Lower leg skin (tissue), 4 donors: Measurements from ENCODE around the gene SLC25A15. TPM values are rescaled to one million over a fixed set of nuclear protein-coding genes. Genes with fewer than 3 reads are reported as not detected.
A peak's percentile ranks its signal among the peaks of the same experiment; 100 is the strongest.

Experiments
- DNase-seq, 2 donors: peaks; one replicate each; pipeline ENCODE4 v3.0.0-alpha.2; 2019; ENCODE audit warnings: low spot score in 2 of 2
- H3K4me3 ChIP-seq: fragments of 200-600 bp; sonication (generic); 2 replicates; pipeline ENCODE4 v1.5.1; 2017; ENCODE audit warnings: mild to moderate bottlenecking, low read depth; ENCODE audit not compliant: poor library complexity, severe bottlenecking
- POLR2A ChIP-seq, 2 donors: fragments of 450-650 bp; IDR thresholded peaks; one replicate each; pipeline ENCODE4 v1.6.1; 2016 to 2017; ENCODE audit warnings: antibody characterized with exemption in 2 of 2, mild to moderate bottlenecking in 1 of 2, moderate library complexity in 1 of 2
- WGBS, 2 donors: methylation state at CpG; one replicate each; pipeline ENCODE4 v1.1.5; 2018; 5-methylcytosine and 5-hydroxymethylcytosine counted together
- intact Hi-C: fragments of 100-400 bp; cut with DNase I; formaldehyde crosslinking; loops from one replicate; pipeline ENCODE4 v1.15.0; 2023; ENCODE audit warnings: low total_unique reads
- total RNA-seq, 4 donors: library from RNA; depleted of rRNA; stranded (reverse); fragments of >200 nt; gene quantifications; one replicate each; pipeline ENCODE4 v1.1.0, GENCODE V29; 2016
- TF ChIP-seq, protein P1 (sequence below), 3 donors: fragments of 450-650 bp; IDR thresholded peaks; one replicate each; pipeline ENCODE4 v1.5.1; 2016; ENCODE audit warnings: antibody characterized with exemption in 3 of 3, mild to moderate bottlenecking in 3 of 3, moderate library complexity in 2 of 3

The SLC25A15 gene
- total RNA-seq, 4 donors from 2014 or later, result 3.7 to 9.1 (median 6.8) TPM

DNA sequence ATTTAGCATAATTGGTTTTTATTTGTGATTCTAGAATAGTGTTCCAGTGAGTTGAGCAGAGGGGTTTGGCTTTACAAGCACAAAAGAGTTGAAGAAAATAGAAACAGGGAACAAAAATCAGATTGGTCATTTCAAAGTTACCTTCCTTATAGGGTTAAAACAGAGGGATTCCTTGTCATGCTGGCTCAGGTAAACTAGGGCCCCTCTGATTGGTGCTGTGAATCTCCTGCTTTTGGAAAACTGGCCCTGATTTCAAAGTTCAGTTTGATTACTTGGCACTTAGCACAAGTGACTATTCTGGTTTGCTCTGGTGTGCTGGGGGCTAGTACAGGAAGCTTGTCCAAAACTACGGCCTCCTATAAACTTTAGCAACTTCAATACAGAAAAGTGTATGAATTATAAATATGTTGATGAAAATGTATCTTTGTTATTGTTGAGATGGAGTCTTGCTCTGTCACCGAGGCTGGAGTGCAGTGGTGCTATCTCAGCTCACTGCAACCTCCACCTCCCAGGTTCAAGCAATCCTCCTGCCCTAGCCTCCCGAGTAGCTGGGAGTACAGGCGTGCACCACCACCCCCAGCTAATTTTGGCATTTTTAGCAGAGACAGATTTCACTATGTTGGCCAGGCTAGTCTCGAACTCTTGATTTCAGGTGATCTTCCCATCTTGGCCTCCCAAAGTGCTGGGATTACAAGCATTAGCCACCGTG, 16.5 kb upstream of the SLC25A15 start:
- 94% methylated on average over 6 of the region's 6 CpGs for WGBS, 2 donors
- TF ChIP-seq POLR2A (IDR thresholded peaks at IDR 0.05), result no peak
- TF ChIP-seq, protein P1, sequence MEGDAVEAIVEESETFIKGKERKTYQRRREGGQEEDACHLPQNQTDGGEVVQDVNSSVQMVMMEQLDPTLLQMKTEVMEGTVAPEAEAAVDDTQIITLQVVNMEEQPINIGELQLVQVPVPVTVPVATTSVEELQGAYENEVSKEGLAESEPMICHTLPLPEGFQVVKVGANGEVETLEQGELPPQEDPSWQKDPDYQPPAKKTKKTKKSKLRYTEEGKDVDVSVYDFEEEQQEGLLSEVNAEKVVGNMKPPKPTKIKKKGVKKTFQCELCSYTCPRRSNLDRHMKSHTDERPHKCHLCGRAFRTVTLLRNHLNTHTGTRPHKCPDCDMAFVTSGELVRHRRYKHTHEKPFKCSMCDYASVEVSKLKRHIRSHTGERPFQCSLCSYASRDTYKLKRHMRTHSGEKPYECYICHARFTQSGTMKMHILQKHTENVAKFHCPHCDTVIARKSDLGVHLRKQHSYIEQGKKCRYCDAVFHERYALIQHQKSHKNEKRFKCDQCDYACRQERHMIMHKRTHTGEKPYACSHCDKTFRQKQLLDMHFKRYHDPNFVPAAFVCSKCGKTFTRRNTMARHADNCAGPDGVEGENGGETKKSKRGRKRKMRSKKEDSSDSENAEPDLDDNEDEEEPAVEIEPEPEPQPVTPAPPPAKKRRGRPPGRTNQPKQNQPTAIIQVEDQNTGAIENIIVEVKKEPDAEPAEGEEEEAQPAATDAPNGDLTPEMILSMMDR (IDR thresholded peaks at IDR 0.05), result no peak
- no peak overlapping the region for H3K4me3 ChIP-seq
- DNase-seq, result no peak
- intact Hi-C loops, result loop anchor here (10.0 kb wide), 1 partner anchor 152 kb away; no protein-coding TSS in a partner anchor

DNA sequence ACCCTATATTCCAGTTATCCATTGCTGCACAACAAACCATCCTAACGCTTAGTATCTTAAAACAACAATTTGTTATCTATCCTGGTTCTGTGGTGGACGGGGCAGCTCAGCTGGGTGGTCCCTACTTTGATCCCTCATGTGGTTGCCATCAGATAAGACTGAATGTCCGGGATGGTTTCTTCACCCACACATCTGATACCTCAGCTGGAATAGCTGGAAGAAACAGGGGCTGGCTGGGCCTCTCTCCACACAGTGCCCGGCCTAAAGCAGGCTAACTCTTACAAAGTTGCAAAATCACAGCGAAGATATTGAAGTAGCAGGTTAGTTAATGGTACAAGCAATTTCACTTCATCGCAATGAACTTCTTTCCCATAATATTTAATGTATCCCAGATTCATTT, 14.7 kb upstream of the SLC25A15 start:
- TF ChIP-seq, protein P1 (IDR thresholded peaks at IDR 0.05), result no peak
- TF ChIP-seq POLR2A (IDR thresholded peaks at IDR 0.05), result no peak
- WGBS, 2 donors, result 81 to 85% methylated on average over 6 of the region's 6 CpGs
- no peak for DNase-seq
- no peak overlapping the region for H3K4me3 ChIP-seq
- intact Hi-C loops, result loop anchor here (10.0 kb wide), 1 partner anchor 150 kb away; no protein-coding TSS in a partner anchor

DNA sequence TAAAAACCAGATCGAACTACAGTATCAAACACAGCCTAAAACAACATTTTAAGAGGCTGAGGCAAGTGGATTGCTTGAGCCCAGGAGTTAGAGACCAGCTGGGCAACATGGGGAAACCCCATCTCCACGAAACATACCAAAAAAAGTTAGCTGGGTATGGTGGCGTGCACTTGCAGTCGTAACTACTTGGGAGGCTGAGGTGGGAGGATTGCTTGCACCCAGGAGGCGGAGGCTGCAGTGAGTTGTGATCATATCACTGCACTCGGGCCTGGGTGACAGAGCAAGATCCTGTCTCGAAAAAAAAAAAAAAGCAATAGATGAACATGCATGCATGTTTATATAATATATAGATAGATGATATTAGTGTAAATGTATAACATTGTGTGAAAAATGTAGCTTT, 13.2 kb upstream of the SLC25A15 start:
- intact Hi-C loops, result loop anchor here (10.0 kb wide), 1 partner anchor 149 kb away; no protein-coding TSS in a partner anchor
- no peak overlapping the region for H3K4me3 ChIP-seq
- 63 to 87% methylated on average over 7 of the region's 7 CpGs for WGBS, 2 donors
- TF ChIP-seq, protein P1 (IDR thresholded peaks at IDR 0.05), result no peak
- TF ChIP-seq POLR2A (IDR thresholded peaks at IDR 0.05), result no peak
- no peak for DNase-seq

DNA sequence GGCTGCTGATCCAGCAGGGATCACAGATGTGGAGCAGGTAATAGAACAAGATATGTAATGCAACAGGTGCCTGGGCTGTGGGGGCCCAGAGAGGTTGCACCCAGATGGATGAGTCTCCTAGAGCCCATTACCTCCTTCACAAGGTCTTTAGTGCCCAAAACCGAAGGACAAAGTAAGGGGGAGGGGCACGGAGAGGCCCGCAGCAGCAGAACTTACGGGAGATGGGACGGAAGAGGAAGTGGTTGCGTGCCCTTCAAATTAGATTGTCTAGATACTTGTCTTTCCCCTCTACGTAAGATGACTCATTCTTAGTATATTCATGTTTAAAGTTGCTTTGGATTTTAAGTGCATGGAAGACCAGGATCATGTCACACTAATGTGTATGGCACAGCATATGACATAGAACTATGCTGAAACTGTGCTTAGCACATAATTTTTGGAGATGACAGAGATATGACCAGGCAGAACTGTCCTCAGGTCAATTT, 12.7 kb upstream of the SLC25A15 start:
- TF ChIP-seq POLR2A (IDR thresholded peaks at IDR 0.05), result no peak
- TF ChIP-seq, protein P1 (IDR thresholded peaks at IDR 0.05), result no peak
- intact Hi-C loops, result loop anchor here (10.0 kb wide), 1 partner anchor 148 kb away; no protein-coding TSS in a partner anchor
- 31 to 44% methylated on average over 7 of the region's 7 CpGs for WGBS, 2 donors
- no peak for DNase-seq
- H3K4me3 ChIP-seq, result no peak overlapping the region

DNA sequence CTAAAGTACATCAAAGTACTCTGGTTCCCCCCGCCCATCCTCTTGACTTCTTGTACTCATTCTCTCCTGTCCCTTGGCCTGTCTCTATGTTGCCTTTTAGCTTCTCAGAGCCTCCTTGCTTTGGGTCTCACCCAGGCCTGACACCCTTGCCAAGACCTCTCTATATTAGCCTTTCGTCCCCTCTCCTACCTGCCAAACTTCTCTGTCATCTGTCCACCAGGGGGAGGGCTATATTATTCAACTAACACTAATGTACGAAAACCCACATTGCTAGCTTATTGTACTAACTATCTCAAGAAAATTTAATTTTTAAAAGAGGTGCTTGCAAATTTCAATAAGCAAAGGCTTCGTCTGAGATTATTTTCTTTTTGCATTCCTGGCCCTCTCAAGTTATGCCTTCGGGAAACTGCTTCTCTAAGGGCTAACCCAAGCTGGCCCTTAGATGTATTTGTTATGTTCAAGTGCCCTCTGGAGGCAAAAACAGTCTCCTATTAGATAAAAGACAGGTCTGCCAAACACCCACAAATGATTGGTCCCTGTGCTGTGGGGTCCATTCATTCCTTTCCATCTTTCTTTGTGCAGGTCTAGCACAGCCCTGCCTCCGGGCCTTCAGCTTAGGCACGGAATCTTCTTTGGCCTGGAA, 12.1 kb upstream of the SLC25A15 start:
- 13 to 20% methylated on average over 7 of the region's 7 CpGs for WGBS, 2 donors
- TF ChIP-seq, protein P1 (IDR thresholded peaks at IDR 0.05), result peak in 1 of 3 donors; percentile 19
- no peak for TF ChIP-seq POLR2A (IDR thresholded peaks at IDR 0.05)
- DNase-seq, result no peak
- intact Hi-C loops, result loop anchor here (10.0 kb wide), 1 partner anchor 148 kb away; no protein-coding TSS in a partner anchor
- no peak overlapping the region for H3K4me3 ChIP-seq
